Measurements from ENCODE around the gene SLIT3.

Gene SLIT3

GRCh38 chr5:168903061-168903460, 397.9 kb downstream of the SLIT3 start:
- TF ChIP-seq, protein P1, sequence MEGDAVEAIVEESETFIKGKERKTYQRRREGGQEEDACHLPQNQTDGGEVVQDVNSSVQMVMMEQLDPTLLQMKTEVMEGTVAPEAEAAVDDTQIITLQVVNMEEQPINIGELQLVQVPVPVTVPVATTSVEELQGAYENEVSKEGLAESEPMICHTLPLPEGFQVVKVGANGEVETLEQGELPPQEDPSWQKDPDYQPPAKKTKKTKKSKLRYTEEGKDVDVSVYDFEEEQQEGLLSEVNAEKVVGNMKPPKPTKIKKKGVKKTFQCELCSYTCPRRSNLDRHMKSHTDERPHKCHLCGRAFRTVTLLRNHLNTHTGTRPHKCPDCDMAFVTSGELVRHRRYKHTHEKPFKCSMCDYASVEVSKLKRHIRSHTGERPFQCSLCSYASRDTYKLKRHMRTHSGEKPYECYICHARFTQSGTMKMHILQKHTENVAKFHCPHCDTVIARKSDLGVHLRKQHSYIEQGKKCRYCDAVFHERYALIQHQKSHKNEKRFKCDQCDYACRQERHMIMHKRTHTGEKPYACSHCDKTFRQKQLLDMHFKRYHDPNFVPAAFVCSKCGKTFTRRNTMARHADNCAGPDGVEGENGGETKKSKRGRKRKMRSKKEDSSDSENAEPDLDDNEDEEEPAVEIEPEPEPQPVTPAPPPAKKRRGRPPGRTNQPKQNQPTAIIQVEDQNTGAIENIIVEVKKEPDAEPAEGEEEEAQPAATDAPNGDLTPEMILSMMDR (IDR thresholded peaks at IDR 0.05; ENCODE audit: unreplicated experiment in 3 of 3), result no peak
- Mint-ChIP-seq H3K9me3 (no peaks in the 10 kb centered on the region), H3K27ac (no peak overlapping the region), H3K27me3 (ENCODE audit: low read depth) (no peaks in the 10 kb centered on the region), H3K4me3 (no peak overlapping the region), H3K36me3 (ENCODE audit: low read depth) (no peaks in the 10 kb centered on the region), H3K4me1 (peaks cover 11% of the 10 kb centered on the region)

GRCh38 chr5:168899673-168900072, 401.3 kb downstream of the SLIT3 start:
- TF ChIP-seq, protein P1 (IDR thresholded peaks at IDR 0.05; ENCODE audit: unreplicated experiment in 3 of 3), result no peak
- Mint-ChIP-seq H3K9me3 (no peaks in the 10 kb centered on the region), H3K4me3 (no peak overlapping the region), H3K4me1 (peaks cover 20% of the 10 kb centered on the region), H3K27ac (no peak overlapping the region), H3K27me3 (ENCODE audit: low read depth) (peaks cover 6% of the 10 kb centered on the region), H3K36me3 (ENCODE audit: low read depth) (no peaks in the 10 kb centered on the region)

DNA sequence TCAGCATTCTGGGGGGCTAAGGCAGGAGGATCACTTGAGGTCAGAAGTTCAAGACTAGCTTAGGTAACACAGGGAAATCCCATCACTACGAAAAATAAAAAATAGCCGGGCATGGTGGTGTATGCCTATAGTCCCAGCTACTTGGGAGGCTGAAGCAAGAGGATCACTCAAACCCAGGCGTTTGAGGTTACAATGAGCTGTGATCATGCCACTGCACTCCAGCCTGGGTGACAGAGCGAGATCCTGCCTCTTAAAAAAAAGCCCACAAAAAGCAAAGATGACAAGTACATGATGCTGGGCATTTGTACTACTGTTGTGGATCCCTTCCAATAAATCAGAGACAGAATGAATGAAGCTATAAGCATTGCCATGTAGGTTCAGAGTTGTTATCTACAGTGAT, 401.7 kb downstream of the SLIT3 start:
- H3K4me3 Mint-ChIP-seq, result no peak overlapping the region
- H3K4me1 Mint-ChIP-seq, result peaks cover 20% of the 10 kb centered on the region
- no peak overlapping the region for H3K27ac Mint-ChIP-seq
- peaks cover 6% of the 10 kb centered on the region for H3K27me3 Mint-ChIP-seq (ENCODE audit: low read depth)
- H3K36me3 Mint-ChIP-seq (ENCODE audit: low read depth), result no peaks in the 10 kb centered on the region
- H3K9me3 Mint-ChIP-seq, result no peaks in the 10 kb centered on the region
- TF ChIP-seq, protein P1 (IDR thresholded peaks at IDR 0.05; ENCODE audit: unreplicated experiment in 3 of 3), result no peak

- Mint-ChIP-seq H3K27ac (no peak overlapping the region), H3K4me3 (no peak overlapping the region), H3K36me3 (ENCODE audit: low read depth) (no peaks in the 10 kb centered on the region), H3K27me3 (ENCODE audit: low read depth) (peaks cover 6% of the 10 kb centered on the region), H3K4me1 (peaks cover 20% of the 10 kb centered on the region), H3K9me3 (no peaks in the 10 kb centered on the region)
- TF ChIP-seq, protein P1 (IDR thresholded peaks at IDR 0.05; ENCODE audit: unreplicated experiment in 3 of 3), result no peak
Observed at GRCh38 chr5:168898247-168898911, 402.6 kb downstream of the SLIT3 start.

GRCh38 chr5:168897387-168898122, 403.4 kb downstream of the SLIT3 start:
- H3K36me3 Mint-ChIP-seq (ENCODE audit: low read depth), result no peaks in the 10 kb centered on the region
- no peaks in the 10 kb centered on the region for H3K9me3 Mint-ChIP-seq
- H3K27me3 Mint-ChIP-seq (ENCODE audit: low read depth), result peaks cover 9% of the 10 kb centered on the region
- no peak overlapping the region for H3K4me3 Mint-ChIP-seq
- H3K27ac Mint-ChIP-seq, result no peak overlapping the region
- H3K4me1 Mint-ChIP-seq, result peaks cover 20% of the 10 kb centered on the region
- TF ChIP-seq, protein P1 (IDR thresholded peaks at IDR 0.05; ENCODE audit: unreplicated experiment in 3 of 3), result no peak

Data from nephron (organoid).